ENCODE results near the gene MYO5B.

DNA sequence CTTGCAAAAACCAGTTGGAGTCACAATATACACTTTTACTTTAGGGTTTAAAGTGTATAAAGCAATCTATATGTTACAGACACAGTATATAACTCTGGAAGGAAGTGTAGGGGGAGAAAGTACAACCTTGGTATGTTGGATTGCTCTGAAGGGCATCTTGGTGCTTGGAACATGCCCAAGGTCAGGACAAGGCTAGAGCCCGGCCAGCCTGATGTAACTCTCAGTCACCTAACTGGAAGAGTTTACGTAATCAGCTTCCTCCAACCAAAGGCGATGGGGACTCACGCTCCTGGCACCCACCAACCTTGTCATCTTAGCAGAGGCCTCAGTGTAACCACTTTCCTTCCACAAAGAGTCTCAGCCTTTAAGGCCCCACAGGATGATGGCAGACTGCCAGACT lies 200.5 kb downstream of the MYO5B start:
- TF ChIP-seq, protein P1, sequence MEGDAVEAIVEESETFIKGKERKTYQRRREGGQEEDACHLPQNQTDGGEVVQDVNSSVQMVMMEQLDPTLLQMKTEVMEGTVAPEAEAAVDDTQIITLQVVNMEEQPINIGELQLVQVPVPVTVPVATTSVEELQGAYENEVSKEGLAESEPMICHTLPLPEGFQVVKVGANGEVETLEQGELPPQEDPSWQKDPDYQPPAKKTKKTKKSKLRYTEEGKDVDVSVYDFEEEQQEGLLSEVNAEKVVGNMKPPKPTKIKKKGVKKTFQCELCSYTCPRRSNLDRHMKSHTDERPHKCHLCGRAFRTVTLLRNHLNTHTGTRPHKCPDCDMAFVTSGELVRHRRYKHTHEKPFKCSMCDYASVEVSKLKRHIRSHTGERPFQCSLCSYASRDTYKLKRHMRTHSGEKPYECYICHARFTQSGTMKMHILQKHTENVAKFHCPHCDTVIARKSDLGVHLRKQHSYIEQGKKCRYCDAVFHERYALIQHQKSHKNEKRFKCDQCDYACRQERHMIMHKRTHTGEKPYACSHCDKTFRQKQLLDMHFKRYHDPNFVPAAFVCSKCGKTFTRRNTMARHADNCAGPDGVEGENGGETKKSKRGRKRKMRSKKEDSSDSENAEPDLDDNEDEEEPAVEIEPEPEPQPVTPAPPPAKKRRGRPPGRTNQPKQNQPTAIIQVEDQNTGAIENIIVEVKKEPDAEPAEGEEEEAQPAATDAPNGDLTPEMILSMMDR (IDR thresholded peaks at IDR 0.05; ENCODE audit: insufficient read depth, low read length, poor library complexity, severe bottlenecking): no peak
- no peak for TF ChIP-seq EZH2phosphoT487 (conservative IDR thresholded peaks at IDR 0.05; ENCODE audit: low read length)
